ENCODE results near the gene ARMC8.

ARMC8 gene

GRCh38 chr3:138206196-138206595 is 19.1 kb downstream of the ARMC8 start:
- H3K27ac ChIP-seq (replicated peaks), result no peak overlapping the region

GRCh38 chr3:138210528-138210927 is 23.4 kb downstream of the ARMC8 start:
- H3K27ac ChIP-seq (replicated peaks), result no peak overlapping the region
- H3K27me3 ChIP-seq (ENCODE audit: insufficient read depth, poor library complexity, severe bottlenecking), result no peaks in the 10 kb centered on the region
- no peak for DNase-seq (ENCODE audit: low read depth in 1 of 2, low spot score in 1 of 2)
- TF ChIP-seq POLR2AphosphoS5 (IDR thresholded peaks at IDR 0.05; ENCODE audit: low read depth) (no peak), GABPA (IDR thresholded peaks at IDR 0.05; ENCODE audit: low read depth) (no peak), SPI1 (IDR thresholded peaks at IDR 0.05; ENCODE audit: borderline replicate concordance, low read depth) (no peak), CTCF (IDR thresholded peaks at IDR 0.05; ENCODE audit: insufficient read depth, low read length) (no peak)
- TF ChIP-seq, protein P1, sequence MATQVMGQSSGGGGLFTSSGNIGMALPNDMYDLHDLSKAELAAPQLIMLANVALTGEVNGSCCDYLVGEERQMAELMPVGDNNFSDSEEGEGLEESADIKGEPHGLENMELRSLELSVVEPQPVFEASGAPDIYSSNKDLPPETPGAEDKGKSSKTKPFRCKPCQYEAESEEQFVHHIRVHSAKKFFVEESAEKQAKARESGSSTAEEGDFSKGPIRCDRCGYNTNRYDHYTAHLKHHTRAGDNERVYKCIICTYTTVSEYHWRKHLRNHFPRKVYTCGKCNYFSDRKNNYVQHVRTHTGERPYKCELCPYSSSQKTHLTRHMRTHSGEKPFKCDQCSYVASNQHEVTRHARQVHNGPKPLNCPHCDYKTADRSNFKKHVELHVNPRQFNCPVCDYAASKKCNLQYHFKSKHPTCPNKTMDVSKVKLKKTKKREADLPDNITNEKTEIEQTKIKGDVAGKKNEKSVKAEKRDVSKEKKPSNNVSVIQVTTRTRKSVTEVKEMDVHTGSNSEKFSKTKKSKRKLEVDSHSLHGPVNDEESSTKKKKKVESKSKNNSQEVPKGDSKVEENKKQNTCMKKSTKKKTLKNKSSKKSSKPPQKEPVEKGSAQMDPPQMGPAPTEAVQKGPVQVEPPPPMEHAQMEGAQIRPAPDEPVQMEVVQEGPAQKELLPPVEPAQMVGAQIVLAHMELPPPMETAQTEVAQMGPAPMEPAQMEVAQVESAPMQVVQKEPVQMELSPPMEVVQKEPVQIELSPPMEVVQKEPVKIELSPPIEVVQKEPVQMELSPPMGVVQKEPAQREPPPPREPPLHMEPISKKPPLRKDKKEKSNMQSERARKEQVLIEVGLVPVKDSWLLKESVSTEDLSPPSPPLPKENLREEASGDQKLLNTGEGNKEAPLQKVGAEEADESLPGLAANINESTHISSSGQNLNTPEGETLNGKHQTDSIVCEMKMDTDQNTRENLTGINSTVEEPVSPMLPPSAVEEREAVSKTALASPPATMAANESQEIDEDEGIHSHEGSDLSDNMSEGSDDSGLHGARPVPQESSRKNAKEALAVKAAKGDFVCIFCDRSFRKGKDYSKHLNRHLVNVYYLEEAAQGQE (IDR thresholded peaks at IDR 0.05; ENCODE audit: insufficient replicate concordance, low read depth), result no peak
- no peak overlapping the region for H3K4me3 ChIP-seq (replicated peaks; ENCODE audit: insufficient read depth, low read length)

More at GRCh38 chr3:138206196-138206595, 19.1 kb downstream of the ARMC8 start:
- no peak for DNase-seq (ENCODE audit: low read depth in 1 of 2, low spot score in 1 of 2)
- H3K4me3 ChIP-seq (replicated peaks; ENCODE audit: insufficient read depth, low read length), result no peak overlapping the region
- H3K27me3 ChIP-seq (ENCODE audit: insufficient read depth, poor library complexity, severe bottlenecking), result no peaks in the 10 kb centered on the region
- TF ChIP-seq GABPA (IDR thresholded peaks at IDR 0.05; ENCODE audit: low read depth) (no peak), POLR2AphosphoS5 (IDR thresholded peaks at IDR 0.05; ENCODE audit: low read depth) (no peak), SPI1 (IDR thresholded peaks at IDR 0.05; ENCODE audit: borderline replicate concordance, low read depth) (no peak), CTCF (IDR thresholded peaks at IDR 0.05; ENCODE audit: insufficient read depth, low read length) (no peak)
- TF ChIP-seq, protein P1 (IDR thresholded peaks at IDR 0.05; ENCODE audit: insufficient replicate concordance, low read depth), result no peak

- no peak overlapping the region for H3K4me3 ChIP-seq (replicated peaks; ENCODE audit: insufficient read depth, low read length)
- H3K27ac ChIP-seq (replicated peaks), result peak overlapping the region; percentile 73
- TF ChIP-seq POLR2AphosphoS5 (IDR thresholded peaks at IDR 0.05; ENCODE audit: low read depth) (no peak), SPI1 (IDR thresholded peaks at IDR 0.05; ENCODE audit: borderline replicate concordance, low read depth) (peak; percentile 77; the same call in 1 of the 2 replicates)
- peak; percentile 25 to 76 for DNase-seq (ENCODE audit: low read depth in 1 of 2, low spot score in 1 of 2)
- H3K27me3 ChIP-seq (ENCODE audit: insufficient read depth, poor library complexity, severe bottlenecking), result no peaks in the 10 kb centered on the region
These were observed 26.4 kb downstream of the ARMC8 start for GRCh38 chr3:138213398-138214085.

- DNase-seq (ENCODE audit: low read depth in 1 of 2, low spot score in 1 of 2), result no peak
- Histone ChIP-seq H3K4me3 (replicated peaks; ENCODE audit: insufficient read depth, low read length) (no peak overlapping the region), H3K27ac (replicated peaks) (no peak overlapping the region), H3K27me3 (ENCODE audit: insufficient read depth, poor library complexity, severe bottlenecking) (no peaks in the 10 kb centered on the region)
- no peak for TF ChIP-seq GABPA (IDR thresholded peaks at IDR 0.05; ENCODE audit: low read depth)
- TF ChIP-seq, protein P1 (IDR thresholded peaks at IDR 0.05; ENCODE audit: insufficient replicate concordance, low read depth), result no peak
- TF ChIP-seq SPI1 (IDR thresholded peaks at IDR 0.05; ENCODE audit: borderline replicate concordance, low read depth), result no peak
- no peak for TF ChIP-seq POLR2AphosphoS5 (IDR thresholded peaks at IDR 0.05; ENCODE audit: low read depth)
- no peak for TF ChIP-seq CTCF (IDR thresholded peaks at IDR 0.05; ENCODE audit: insufficient read depth, low read length)
These were observed 32.2 kb downstream of the ARMC8 start for GRCh38 chr3:138219255-138219654.

All from HL-60 (cell line).